HG02870 (cell line): Measurements from ENCODE around the gene ECM1.

Experiments
- ATAC-seq: cut with Tn5 transposase; IDR thresholded peaks from one replicate; pipeline ENCODE4 v1.9.1; 2021; ENCODE audit warnings: mild to moderate bottlenecking, moderate library complexity; ENCODE audit not compliant: unreplicated experiment

The ECM1 gene

GRCh38 chr1:150543500-150544143 is 35.7 kb downstream of the ECM1 start:
- ATAC-seq, result no peak

GRCh38 chr1:150544204-150544603 is 36.3 kb downstream of the ECM1 start:
- no peak for ATAC-seq

GRCh38 chr1:150545486-150546032 is 37.6 kb downstream of the ECM1 start:
- ATAC-seq, result no peak

- no peak for ATAC-seq
These were observed 38.5 kb downstream of the ECM1 start for GRCh38 chr1:150546294-150546937.

GRCh38 chr1:150548324-150548631 is 40.4 kb downstream of the ECM1 start:
- ATAC-seq, result no peak

- ATAC-seq, result no peak
These were observed 41.0 kb downstream of the ECM1 start, which contains the start of gene ADAMTSL4 for GRCh38 chr1:150548632-150549495. Gene ADAMTSL4, plus strand, starts transcription at chr1:150549408. Its CDS starts 2,881 bp downstream, at chr1:150552289.

GRCh38 chr1:150549496-150550221 is 41.8 kb downstream of the ECM1 start:
- no peak for ATAC-seq

- no peak for ATAC-seq
These were observed 42.5 kb downstream of the ECM1 start for GRCh38 chr1:150550222-150551050.

GRCh38 chr1:150551051-150551783 is 43.3 kb downstream of the ECM1 start:
- no peak for ATAC-seq

GRCh38 chr1:150551784-150552127 is 43.8 kb downstream of the ECM1 start:
- ATAC-seq, result no peak

GRCh38 chr1:150552128-150552910 is 44.4 kb downstream of the ECM1 start:
- no peak for ATAC-seq

- no peak for ATAC-seq
These were observed 45.0 kb downstream of the ECM1 start for GRCh38 chr1:150552911-150553289.

- no peak for ATAC-seq
These were observed 45.6 kb downstream of the ECM1 start for GRCh38 chr1:150553392-150554085.

- ATAC-seq, result no peak
These were observed 46.2 kb downstream of the ECM1 start for GRCh38 chr1:150554086-150554452.

GRCh38 chr1:150555198-150555970 is 47.5 kb downstream of the ECM1 start:
- ATAC-seq, result no peak

- ATAC-seq, result no peak
These were observed 48.3 kb downstream of the ECM1 start for GRCh38 chr1:150555971-150556865.
